Gastrocnemius medialis (tissue), 4 donors: ENCODE results near the gene MESP2.

Source experiments
- POLR2A ChIP-seq, 2 donors: fragments of 450-650 bp; IDR thresholded peaks; one replicate each; pipeline ENCODE4 v1.6.1; 2017; ENCODE audit warnings: antibody characterized with exemption in 2 of 2, mild to moderate bottlenecking in 2 of 2, moderate library complexity in 2 of 2
- TF ChIP-seq, protein P1 (sequence below), 5 experiments: fragments of 450-650 bp in 3 of 5; fragments of 200-600 bp in 2 of 5; sonication (generic) in 2 of 5; IDR thresholded peaks in 4 of 5; conservative IDR thresholded peaks in 1 of 5; 1 replicate in 4 of 5; 2 replicates in 1 of 5; pipeline ENCODE4 v1.5.1; 2016 to 2019; ENCODE audit warnings: antibody characterized with exemption in 5 of 5, mild to moderate bottlenecking in 3 of 5, moderate library complexity in 3 of 5

DNA sequence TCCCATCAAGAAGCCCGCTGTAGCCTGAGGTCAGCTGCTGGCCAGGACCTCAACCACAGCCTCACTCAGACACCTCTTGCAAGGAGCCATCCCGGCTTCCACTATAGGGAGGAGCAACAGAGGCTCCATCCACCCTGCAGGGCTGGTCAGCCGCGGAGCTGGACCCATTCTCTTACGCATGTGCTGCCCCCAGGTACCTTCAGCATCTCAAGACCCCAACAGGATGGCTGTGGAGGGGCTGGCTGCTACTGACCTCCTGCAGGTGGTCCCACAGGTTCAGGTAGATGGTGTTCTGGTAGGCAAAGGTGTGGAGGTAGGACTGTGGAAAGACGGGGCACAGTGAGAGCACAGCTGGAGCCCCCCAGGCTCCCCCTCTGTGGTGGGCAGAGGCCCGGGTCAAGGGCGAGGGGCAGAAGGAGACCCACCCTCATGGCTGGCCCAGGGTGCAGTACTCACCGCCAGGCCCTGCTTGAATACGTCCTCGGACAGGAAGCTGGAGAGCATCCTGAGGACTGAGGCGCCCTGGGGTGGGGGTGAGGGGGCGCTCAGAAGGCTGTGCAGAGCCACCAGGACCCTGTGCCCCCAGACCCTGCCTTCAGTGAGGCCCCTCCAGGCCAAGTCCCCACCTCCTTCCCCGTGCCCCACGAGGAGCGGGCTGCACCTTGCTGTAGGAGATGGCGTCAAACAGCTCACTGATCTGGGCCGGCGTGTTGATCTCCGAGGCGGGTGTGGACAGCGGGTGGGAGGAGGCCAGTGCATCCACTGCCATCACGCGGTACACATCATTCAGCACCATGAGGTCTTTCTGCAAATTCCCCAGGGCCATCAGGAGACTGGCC is 27.1 kb downstream of the MESP2 start:
- TF ChIP-seq POLR2A (IDR thresholded peaks at IDR 0.05): no peak
- TF ChIP-seq, protein P1, sequence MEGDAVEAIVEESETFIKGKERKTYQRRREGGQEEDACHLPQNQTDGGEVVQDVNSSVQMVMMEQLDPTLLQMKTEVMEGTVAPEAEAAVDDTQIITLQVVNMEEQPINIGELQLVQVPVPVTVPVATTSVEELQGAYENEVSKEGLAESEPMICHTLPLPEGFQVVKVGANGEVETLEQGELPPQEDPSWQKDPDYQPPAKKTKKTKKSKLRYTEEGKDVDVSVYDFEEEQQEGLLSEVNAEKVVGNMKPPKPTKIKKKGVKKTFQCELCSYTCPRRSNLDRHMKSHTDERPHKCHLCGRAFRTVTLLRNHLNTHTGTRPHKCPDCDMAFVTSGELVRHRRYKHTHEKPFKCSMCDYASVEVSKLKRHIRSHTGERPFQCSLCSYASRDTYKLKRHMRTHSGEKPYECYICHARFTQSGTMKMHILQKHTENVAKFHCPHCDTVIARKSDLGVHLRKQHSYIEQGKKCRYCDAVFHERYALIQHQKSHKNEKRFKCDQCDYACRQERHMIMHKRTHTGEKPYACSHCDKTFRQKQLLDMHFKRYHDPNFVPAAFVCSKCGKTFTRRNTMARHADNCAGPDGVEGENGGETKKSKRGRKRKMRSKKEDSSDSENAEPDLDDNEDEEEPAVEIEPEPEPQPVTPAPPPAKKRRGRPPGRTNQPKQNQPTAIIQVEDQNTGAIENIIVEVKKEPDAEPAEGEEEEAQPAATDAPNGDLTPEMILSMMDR (IDR thresholded peaks at IDR 0.05 in 4 of 5, conservative IDR thresholded peaks at IDR 0.05 in 1 of 5): no peak
